Endodermal cell (in vitro differentiated cells): ENCODE measurements around the gene MAML2. TPM values are rescaled to one million over a fixed set of nuclear protein-coding genes. Genes with fewer than 3 reads are reported as not detected.

ENCODE experiments used
- DNase-seq: peaks from one replicate; pipeline ENCODE4 v3.0.0-alpha.2; 2017
- H3K27ac ChIP-seq: 2 replicates; pipeline ENCODE4 v1.5.1; 2013; ENCODE audit warnings: mild to moderate bottlenecking, low read depth, low read length, moderate library complexity
- H3K27me3 ChIP-seq: 2 replicates; pipeline ENCODE4 v1.6.1; 2013; ENCODE audit warnings: mild to moderate bottlenecking, low read length, moderate library complexity; ENCODE audit not compliant: insufficient read depth, control insufficient read depth, poor library complexity, severe bottlenecking
- H3K36me3 ChIP-seq: 2 replicates; pipeline ENCODE4 v1.7.0; 2013; ENCODE audit warnings: mild to moderate bottlenecking, low read length, moderate library complexity; ENCODE audit not compliant: control insufficient read depth, insufficient read depth
- H3K4me1 ChIP-seq: one replicate; pipeline ENCODE4 v1.7.0; 2013; ENCODE audit warnings: low read length; ENCODE audit not compliant: control insufficient read depth, insufficient read depth
- H3K4me3 ChIP-seq: 2 replicates; pipeline ENCODE4 v1.5.1; 2013; ENCODE audit warnings: mild to moderate bottlenecking, low read length, moderate library complexity
- H3K9ac ChIP-seq: 2 replicates; pipeline ENCODE4 v1.6.1; 2013; ENCODE audit warnings: mild to moderate bottlenecking, low read length, moderate library complexity; ENCODE audit not compliant: poor library complexity, severe bottlenecking; ENCODE audit errors: extremely low read depth
- H3K9me3 ChIP-seq: 2 replicates; pipeline ENCODE4 v1.6.1; 2013; ENCODE audit warnings: mild to moderate bottlenecking, low read length, moderate library complexity; ENCODE audit not compliant: control insufficient read depth
- H3K27ac Mint-ChIP-seq: 2 replicates; pipeline ENCODE4 v1.8.0; 2020; ENCODE audit warnings: mixed read lengths
- H3K27me3 Mint-ChIP-seq: 2 replicates; pipeline ENCODE4 v1.8.0; 2021; ENCODE audit warnings: mild to moderate bottlenecking, mixed read lengths; ENCODE audit not compliant: insufficient read depth
- H3K36me3 Mint-ChIP-seq: 2 replicates; pipeline ENCODE4 v1.8.0; 2020; ENCODE audit warnings: low read depth, mixed read lengths
- H3K4me1 Mint-ChIP-seq: 2 replicates; pipeline ENCODE4 v1.8.0; 2020; ENCODE audit warnings: mixed read lengths
- H3K4me3 Mint-ChIP-seq: 2 replicates; pipeline ENCODE4 v1.8.0; 2020; ENCODE audit warnings: mild to moderate bottlenecking, moderate library complexity, mixed read lengths
- H3K9me3 Mint-ChIP-seq: 2 replicates; pipeline ENCODE4 v1.8.0; 2020; ENCODE audit warnings: mild to moderate bottlenecking, mixed read lengths
- CTCF ChIP-seq: fragments of 200-600 bp; sonication (generic); conservative IDR thresholded peaks from 2 replicates; pipeline ENCODE4 v1.5.0; 2021; ENCODE audit warnings: antibody characterized with exemption, mild to moderate bottlenecking
- WGBS, 2 experiments: methylation state at CpG; one replicate each; pipeline versions ENCODE4 v1.1.5 to v1.1.7; 2013; ENCODE audit warnings: missing lambda C conversion rate in 2 of 2, mixed read lengths in 1 of 2; ENCODE audit not compliant: insufficient coverage in 1 of 2, insufficient read length in 1 of 2; 5-methylcytosine and 5-hydroxymethylcytosine counted together
- total RNA-seq, 2 donors: library from RNA; stranded (reverse); fragmentation: NEBNext Ultra II Directional in 1 of 2; extraction: Animal tissue kit (Norgen Biotek cat#: 25700) in 1 of 2; gene quantifications; 2 replicates in 1 of 2; 3 replicates in 1 of 2; pipeline ENCODE4 v1.2.1, GENCODE V29; 2021

Gene MAML2
- total RNA-seq, 2 donors from 2014 or later = 6.6 to 8.0 TPM

GRCh38 chr11:96356848-96357247, 13.9 kb upstream of the MAML2 start:
- Mint-ChIP-seq H3K4me3 (no peak overlapping the region), H3K4me1 (no peaks in the 10 kb centered on the region), H3K27ac (no peak overlapping the region), H3K9me3 (no peaks in the 10 kb centered on the region), H3K36me3 (peaks cover 33% of the 10 kb centered on the region), H3K27me3 (no peaks in the 10 kb centered on the region)
- Histone ChIP-seq H3K27ac (no peak overlapping the region), H3K9me3 (no peaks in the 10 kb centered on the region), H3K4me3 (no peak overlapping the region), H3K4me1 (no peaks in the 10 kb centered on the region), H3K27me3 (no peaks in the 10 kb centered on the region), H3K9ac (no peak overlapping the region), H3K36me3 (peaks cover 46% of the 10 kb centered on the region)
- no peak for DNase-seq
- 75 to 94% methylated on average over 4 of the region's 4 CpGs for WGBS, 2 experiments
- no peak for TF ChIP-seq CTCF

GRCh38 chr11:96342014-96342960, 708 bp downstream of the MAML2 start:
- 4 to 14% methylated on average over 11 to 13 of the region's 13 CpGs for WGBS, 2 experiments

More at GRCh38 chr11:96342014-96342960, 708 bp downstream of the MAML2 start:
- Mint-ChIP-seq H3K27ac (peak overlapping the region; percentile 52), H3K4me1 (peaks cover 41% of the 10 kb centered on the region), H3K9me3 (peaks cover 11% of the 10 kb centered on the region), H3K4me3 (peak overlapping the region; percentile 78), H3K27me3 (no peaks in the 10 kb centered on the region), H3K36me3 (no peaks in the 10 kb centered on the region)
- H3K4me3 ChIP-seq = peak overlapping the region; percentile 100
- peaks cover 2% of the 10 kb centered on the region for H3K4me1 ChIP-seq
- H3K36me3 ChIP-seq = no peaks in the 10 kb centered on the region
- H3K27me3 ChIP-seq = no peaks in the 10 kb centered on the region
- H3K9me3 ChIP-seq = no peaks in the 10 kb centered on the region
- H3K9ac ChIP-seq = peak overlapping the region; percentile 83
- no peak for TF ChIP-seq CTCF
- DNase-seq = no peak
- peak overlapping the region; percentile 71 for H3K27ac ChIP-seq
